ENCODE measurements around the gene FRMD1.

The FRMD1 gene

GRCh38 chr6:168016176-168016620 is 62.8 kb downstream of the FRMD1 start:
- no peak for DNase-seq (ENCODE audit: extremely low spot score, insufficient read length, low read depth)
- no peak for FAIRE-seq

- FAIRE-seq: no peak
- DNase-seq (ENCODE audit: extremely low spot score, insufficient read length, low read depth): no peak
Observed at GRCh38 chr6:168015482-168016175, 63.4 kb downstream of the FRMD1 start.

- FAIRE-seq: no peak
- no peak for DNase-seq (ENCODE audit: extremely low spot score, insufficient read length, low read depth)
Observed at GRCh38 chr6:168015009-168015408, 64.0 kb downstream of the FRMD1 start.

GRCh38 chr6:168014428-168014827 is 64.6 kb downstream of the FRMD1 start:
- no peak for FAIRE-seq
- no peak for DNase-seq (ENCODE audit: extremely low spot score, insufficient read length, low read depth)

GRCh38 chr6:168013250-168013915 is 65.6 kb downstream of the FRMD1 start:
- no peak for DNase-seq (ENCODE audit: extremely low spot score, insufficient read length, low read depth)
- FAIRE-seq: no peak

GRCh38 chr6:168012431-168013249 is 66.4 kb downstream of the FRMD1 start:
- DNase-seq (ENCODE audit: extremely low spot score, insufficient read length, low read depth): no peak
- no peak for FAIRE-seq

- no peak for FAIRE-seq
- no peak for DNase-seq (ENCODE audit: extremely low spot score, insufficient read length, low read depth)
Observed at GRCh38 chr6:168011291-168011690, 67.7 kb downstream of the FRMD1 start.

GRCh38 chr6:168009331-168009730 is 69.7 kb downstream of the FRMD1 start:
- FAIRE-seq (no peak), DNase-seq (ENCODE audit: extremely low spot score, insufficient read length, low read depth) (no peak)

- DNase-seq (ENCODE audit: extremely low spot score, insufficient read length, low read depth) (no peak), FAIRE-seq (no peak)
Observed at GRCh38 chr6:168007592-168008338, 71.2 kb downstream of the FRMD1 start.

GRCh38 chr6:168005796-168006195 is 73.2 kb downstream of the FRMD1 start:
- DNase-seq (ENCODE audit: extremely low spot score, insufficient read length, low read depth) (no peak), FAIRE-seq (no peak)

- DNase-seq (ENCODE audit: extremely low spot score, insufficient read length, low read depth): no peak
Observed at GRCh38 chr6:168004945-168005344, 74.1 kb downstream of the FRMD1 start.

GRCh38 chr6:168004023-168004422 is 75.0 kb downstream of the FRMD1 start:
- DNase-seq (ENCODE audit: extremely low spot score, insufficient read length, low read depth): no peak
- no peak for FAIRE-seq

More at GRCh38 chr6:168004945-168005344, 74.1 kb downstream of the FRMD1 start:
- FAIRE-seq: no peak

All from GM18507 (cell line).